ENCODE data around the gene STN1. TPM values are rescaled to one million over a fixed set of nuclear protein-coding genes. Genes with fewer than 3 reads are reported as not detected.

The STN1 gene
- total RNA-seq, 2 donors from 2014 or later: 13.5 to 19.9 TPM

GRCh38 chr10:103932271-103932670 is 14.3 kb upstream of the STN1 start:
- Mint-ChIP-seq H3K36me3 (ENCODE audit: low read depth) (no peaks in the 10 kb centered on the region), H3K9me3 (no peaks in the 10 kb centered on the region), H3K27ac (no peak overlapping the region), H3K4me1 (peaks cover 38% of the 10 kb centered on the region), H3K27me3 (ENCODE audit: insufficient read depth) (no peaks in the 10 kb centered on the region), H3K4me3 (no peak overlapping the region)
- H3K36me3 ChIP-seq (ENCODE audit: control insufficient read depth, insufficient read depth, low read length): no peaks in the 10 kb centered on the region
- 95 to 97% methylated on average over 4 to 6 of the region's 7 CpGs for whole genome bisulfite sequencing, 2 experiments (ENCODE audit: insufficient coverage in 1 of 2, insufficient read length in 1 of 2)
- H3K9me3 ChIP-seq (ENCODE audit: control insufficient read depth, low read length): no peaks in the 10 kb centered on the region
- TF ChIP-seq CTCF (conservative IDR thresholded peaks at IDR 0.05): no peak
- DNase-seq: no peak
- H3K4me1 ChIP-seq (ENCODE audit: control insufficient read depth, insufficient read depth, low read length): peaks cover 7% of the 10 kb centered on the region
- no peak overlapping the region for H3K4me3 ChIP-seq (ENCODE audit: low read length)
- no peak overlapping the region for H3K9ac ChIP-seq (ENCODE audit: extremely low read depth, low read length, poor library complexity, severe bottlenecking)
- H3K27ac ChIP-seq (ENCODE audit: low read depth, low read length): no peak overlapping the region
- no peaks in the 10 kb centered on the region for H3K27me3 ChIP-seq (ENCODE audit: control insufficient read depth, insufficient read depth, low read length, poor library complexity, severe bottlenecking)

- 94 to 100% methylated on average over 2 of the region's 2 CpGs for WGBS, 2 experiments (ENCODE audit: insufficient coverage in 1 of 2, insufficient read length in 1 of 2)
- DNase-seq: no peak
- Mint-ChIP-seq H3K36me3 (ENCODE audit: low read depth) (no peaks in the 10 kb centered on the region), H3K4me3 (no peak overlapping the region), H3K9me3 (no peaks in the 10 kb centered on the region), H3K27me3 (ENCODE audit: insufficient read depth) (no peaks in the 10 kb centered on the region), H3K27ac (no peak overlapping the region), H3K4me1 (peaks cover 38% of the 10 kb centered on the region)
- H3K9me3 ChIP-seq (ENCODE audit: control insufficient read depth, low read length): no peaks in the 10 kb centered on the region
- TF ChIP-seq CTCF (conservative IDR thresholded peaks at IDR 0.05): no peak
- H3K27ac ChIP-seq (ENCODE audit: low read depth, low read length): no peak overlapping the region
- no peaks in the 10 kb centered on the region for H3K27me3 ChIP-seq (ENCODE audit: control insufficient read depth, insufficient read depth, low read length, poor library complexity, severe bottlenecking)
- H3K9ac ChIP-seq (ENCODE audit: extremely low read depth, low read length, poor library complexity, severe bottlenecking): no peak overlapping the region
- H3K4me1 ChIP-seq (ENCODE audit: control insufficient read depth, insufficient read depth, low read length): peaks cover 7% of the 10 kb centered on the region
- no peaks in the 10 kb centered on the region for H3K36me3 ChIP-seq (ENCODE audit: control insufficient read depth, insufficient read depth, low read length)
- no peak overlapping the region for H3K4me3 ChIP-seq (ENCODE audit: low read length)
Measured at GRCh38 chr10:103931603-103932002, 13.6 kb upstream of the STN1 start.

- TF ChIP-seq CTCF (conservative IDR thresholded peaks at IDR 0.05): no peak
- Mint-ChIP-seq H3K27ac (no peak overlapping the region), H3K9me3 (no peaks in the 10 kb centered on the region), H3K4me3 (no peak overlapping the region), H3K36me3 (ENCODE audit: low read depth) (no peaks in the 10 kb centered on the region), H3K4me1 (peaks cover 38% of the 10 kb centered on the region), H3K27me3 (ENCODE audit: insufficient read depth) (no peaks in the 10 kb centered on the region)
- no peak overlapping the region for H3K4me3 ChIP-seq (ENCODE audit: low read length)
- no peaks in the 10 kb centered on the region for H3K9me3 ChIP-seq (ENCODE audit: control insufficient read depth, low read length)
- no peak for DNase-seq
- H3K4me1 ChIP-seq (ENCODE audit: control insufficient read depth, insufficient read depth, low read length): peaks cover 7% of the 10 kb centered on the region
- H3K36me3 ChIP-seq (ENCODE audit: control insufficient read depth, insufficient read depth, low read length): no peaks in the 10 kb centered on the region
- H3K27ac ChIP-seq (ENCODE audit: low read depth, low read length): no peak overlapping the region
- no peaks in the 10 kb centered on the region for H3K27me3 ChIP-seq (ENCODE audit: control insufficient read depth, insufficient read depth, low read length, poor library complexity, severe bottlenecking)
- 94 to 95% methylated on average over 3 to 5 of the region's 6 CpGs for WGBS, 2 experiments (ENCODE audit: insufficient coverage in 1 of 2, insufficient read length in 1 of 2)
- H3K9ac ChIP-seq (ENCODE audit: extremely low read depth, low read length, poor library complexity, severe bottlenecking): no peak overlapping the region
Measured at GRCh38 chr10:103930881-103931280, 12.9 kb upstream of the STN1 start.
